GM21447 (cell line): ENCODE results near the gene RSAD1.
"Not testable (repeated sequence)": the region's sequence is repeated elsewhere in the genome, so short reads cannot be mapped to it uniquely, and the experiment has no call there.

Source experiments
- ATAC-seq: cut with Tn5 transposase; IDR thresholded peaks from one replicate; pipeline ENCODE4 v1.9.1; 2021; ENCODE audit not compliant: unreplicated experiment

The RSAD1 gene

DNA sequence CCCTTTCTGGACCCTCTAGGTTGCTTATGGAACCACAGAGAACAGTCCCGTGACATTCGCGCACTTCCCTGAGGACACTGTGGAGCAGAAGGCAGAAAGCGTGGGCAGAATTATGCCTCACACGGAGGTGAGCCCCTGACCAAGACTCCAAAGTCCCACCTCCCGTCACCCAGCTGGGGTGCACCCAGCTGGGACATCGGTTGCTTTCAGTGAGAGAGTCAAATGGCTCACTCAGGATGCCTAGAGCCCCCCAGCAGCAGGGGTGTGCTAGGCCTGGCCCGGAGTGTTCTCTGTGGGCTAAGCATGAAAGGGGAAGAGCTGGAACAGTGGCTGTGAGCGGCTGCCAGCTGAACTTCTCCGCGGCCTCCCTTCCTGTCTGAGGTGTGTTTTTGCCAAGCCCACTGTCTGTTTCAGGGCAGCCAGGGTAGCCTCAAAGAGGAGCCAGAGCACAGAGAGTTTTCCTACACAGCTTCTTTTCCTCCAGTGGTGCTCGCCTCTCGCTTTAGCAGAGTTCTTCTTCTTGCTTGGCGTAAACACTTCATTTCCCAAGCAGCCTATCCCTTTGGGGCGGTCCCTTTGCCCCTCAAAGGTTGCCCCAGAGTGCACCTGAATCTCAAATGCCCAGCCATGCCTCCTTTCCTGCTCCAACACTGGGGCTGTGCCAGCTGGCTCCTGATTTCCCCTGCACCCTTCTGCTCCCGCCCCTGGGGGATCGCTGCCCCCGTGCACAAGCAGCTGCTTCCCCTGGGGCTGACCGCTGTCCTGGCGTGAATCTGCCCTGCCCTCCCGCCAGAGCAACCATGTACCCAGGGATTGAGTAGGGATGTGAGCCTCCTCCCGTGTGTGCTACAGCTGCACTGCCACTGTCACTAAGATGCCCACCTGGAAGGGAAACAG lies 7.4 kb upstream of the RSAD1 start:
- no peak for ATAC-seq

DNA sequence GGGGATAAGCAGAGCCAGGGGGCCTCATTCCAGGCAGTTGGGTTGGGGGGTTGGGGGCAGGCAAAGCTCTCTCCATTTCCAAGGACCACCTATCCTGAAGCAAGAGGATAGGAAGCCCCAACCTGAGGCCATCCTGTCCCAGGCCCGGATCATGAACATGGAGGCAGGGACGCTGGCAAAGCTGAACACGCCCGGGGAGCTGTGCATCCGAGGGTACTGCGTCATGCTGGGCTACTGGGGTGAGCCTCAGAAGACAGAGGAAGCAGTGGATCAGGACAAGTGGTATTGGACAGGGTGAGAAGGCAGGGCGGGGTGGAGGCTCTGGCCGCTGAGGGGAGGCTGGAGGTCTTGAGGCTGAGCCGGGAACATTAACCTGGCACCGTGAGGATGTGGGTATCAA lies 6.4 kb upstream of the RSAD1 start:
- ATAC-seq: no peak

DNA sequence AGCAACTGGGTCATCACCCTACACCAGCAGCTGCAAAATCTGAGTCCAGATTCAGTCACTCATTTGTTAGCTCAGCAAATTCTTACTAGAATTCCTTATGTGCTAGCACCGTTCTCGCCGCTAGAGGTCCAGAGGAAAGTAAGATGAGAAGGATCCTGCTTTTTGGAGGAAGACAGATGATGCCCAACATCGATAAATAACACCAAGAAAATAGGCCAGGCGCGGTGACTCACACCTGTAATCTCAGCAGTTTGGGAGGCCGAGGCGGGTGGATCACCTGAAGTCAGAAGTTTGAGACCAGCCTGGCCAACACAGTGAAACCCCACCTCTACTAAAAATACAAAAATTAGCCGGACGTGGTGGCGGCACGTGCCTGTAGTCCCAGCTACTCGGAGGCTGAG lies 5.9 kb upstream of the RSAD1 start:
- ATAC-seq: not testable (repeated sequence)

DNA sequence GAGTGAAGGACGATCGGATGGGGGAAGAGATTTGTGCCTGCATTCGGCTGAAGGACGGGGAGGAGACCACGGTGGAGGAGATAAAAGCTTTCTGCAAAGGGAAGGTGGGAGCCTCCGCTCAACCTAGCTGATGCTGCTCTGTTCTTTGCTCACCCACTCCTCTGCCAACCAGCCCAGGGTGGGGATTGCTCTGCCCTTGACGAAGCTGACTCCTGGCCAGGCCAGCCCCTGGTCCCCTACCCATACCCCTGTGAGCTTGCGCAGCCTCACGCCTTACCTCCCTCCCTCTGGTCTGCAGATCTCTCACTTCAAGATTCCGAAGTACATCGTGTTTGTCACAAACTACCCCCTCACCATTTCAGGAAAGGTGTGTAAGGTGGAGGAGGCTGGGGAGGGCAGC lies 4.8 kb upstream of the RSAD1 start:
- no peak for ATAC-seq

DNA sequence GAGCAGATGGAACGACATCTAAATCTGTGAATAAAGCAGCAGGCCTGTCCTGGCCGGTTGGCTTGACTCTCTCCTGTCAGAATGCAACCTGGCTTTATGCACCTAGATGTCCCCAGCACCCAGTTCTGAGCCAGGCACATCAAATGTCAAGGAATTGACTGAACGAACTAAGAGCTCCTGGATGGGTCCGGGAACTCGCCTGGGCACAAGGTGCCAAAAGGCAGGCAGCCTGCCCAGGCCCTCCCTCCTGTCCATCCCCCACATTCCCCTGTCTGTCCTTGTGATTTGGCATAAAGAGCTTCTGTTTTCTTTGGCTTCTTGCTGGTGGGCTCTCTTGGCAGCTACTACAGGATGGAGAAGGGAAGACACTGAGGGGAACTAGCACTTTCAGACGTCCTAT lies 4.1 kb upstream of the RSAD1 start:
- no peak for ATAC-seq

DNA sequence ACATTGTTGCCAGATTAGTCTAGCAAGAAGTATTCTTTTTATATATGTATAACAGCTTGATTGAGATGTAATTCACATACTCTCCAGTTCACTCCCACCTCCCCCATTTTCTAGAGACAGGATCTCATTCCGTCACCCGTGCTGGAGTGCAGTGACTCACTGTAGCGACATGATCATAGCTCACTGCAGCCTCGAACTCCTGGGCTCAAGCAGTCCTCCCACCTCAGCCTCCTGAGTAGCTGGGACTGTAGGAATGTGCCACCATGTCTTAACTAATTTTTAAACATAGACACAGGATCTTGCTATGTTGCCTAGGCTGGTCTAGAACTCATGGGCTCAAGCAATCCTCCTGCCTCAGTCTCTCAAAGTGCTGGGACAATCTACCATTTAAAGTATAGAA lies 3.3 kb upstream of the RSAD1 start:
- no peak for ATAC-seq

DNA sequence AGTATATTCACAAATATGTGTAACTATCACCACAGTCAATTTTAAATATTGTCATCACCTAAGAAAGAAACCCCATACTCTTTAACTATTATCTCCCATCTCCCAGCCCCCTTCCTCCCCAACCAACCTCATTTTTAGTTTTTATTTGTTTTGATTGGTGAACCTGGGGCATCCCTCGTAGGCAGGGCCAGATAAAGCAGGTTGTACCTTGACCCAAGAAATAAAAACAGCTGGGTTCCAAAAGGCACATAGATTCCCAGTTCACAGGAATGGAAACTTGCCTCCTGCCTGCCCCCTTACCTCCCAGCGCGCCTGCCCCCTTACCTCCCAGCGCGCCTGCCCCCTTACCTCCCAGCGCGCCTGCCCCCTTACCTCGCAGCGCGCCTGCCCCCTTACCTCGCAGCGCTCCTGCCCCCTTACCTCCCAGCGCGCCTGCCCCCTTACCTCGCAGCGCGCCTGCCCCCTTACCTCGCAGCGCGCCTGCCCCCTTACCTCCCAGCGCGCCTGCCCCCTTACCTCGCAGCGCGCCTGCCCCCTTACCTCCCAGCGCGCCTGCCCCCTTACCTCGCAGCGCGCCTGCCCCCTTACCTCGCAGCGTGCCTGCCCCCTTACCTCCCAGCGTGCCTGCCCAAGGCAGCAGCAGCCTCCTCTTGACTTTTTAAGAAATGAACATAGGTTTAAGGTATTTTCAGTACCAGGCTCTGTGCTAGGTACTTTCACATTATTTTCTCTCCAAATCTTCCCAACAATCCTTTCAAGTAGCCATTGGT lies 2.7 kb upstream of the RSAD1 start:
- ATAC-seq: not testable (repeated sequence)

DNA sequence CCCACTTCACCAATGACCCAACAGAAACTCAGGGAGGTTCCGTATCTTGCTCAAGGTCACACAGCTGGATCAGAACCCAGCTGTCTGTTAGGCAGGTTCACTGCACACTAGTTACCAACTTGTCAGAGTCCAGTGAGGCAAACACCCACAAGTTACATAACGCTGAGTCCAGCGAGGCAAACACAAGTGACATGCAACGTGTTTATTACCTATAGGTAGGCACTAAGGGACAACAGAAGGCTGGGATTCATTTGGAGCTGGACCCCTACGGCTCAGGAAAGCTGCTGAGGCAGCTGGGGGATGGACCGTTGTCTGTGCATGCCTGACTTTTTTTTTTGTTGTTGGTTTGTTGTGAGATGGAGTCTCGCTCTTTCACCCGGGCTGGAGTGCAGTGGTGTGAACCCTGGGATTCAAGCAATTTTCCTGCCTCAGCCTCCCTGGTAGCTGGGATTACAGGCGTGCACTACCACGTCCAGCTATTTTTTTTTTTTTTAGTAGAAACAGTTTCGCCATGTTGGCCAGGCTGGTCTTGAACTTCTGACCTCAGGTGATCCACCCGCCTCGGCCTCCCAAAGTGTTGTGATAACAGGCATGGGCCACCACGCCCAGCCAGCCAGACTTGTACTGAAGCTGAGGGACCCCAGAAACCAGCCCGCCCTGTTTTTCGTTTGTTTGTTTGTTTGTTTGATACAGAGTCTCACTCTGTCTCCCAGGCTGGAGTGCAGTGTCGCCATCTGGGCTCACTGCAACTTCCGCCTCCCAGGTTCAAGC lies 1.9 kb upstream of the RSAD1 start:
- ATAC-seq: no peak

DNA sequence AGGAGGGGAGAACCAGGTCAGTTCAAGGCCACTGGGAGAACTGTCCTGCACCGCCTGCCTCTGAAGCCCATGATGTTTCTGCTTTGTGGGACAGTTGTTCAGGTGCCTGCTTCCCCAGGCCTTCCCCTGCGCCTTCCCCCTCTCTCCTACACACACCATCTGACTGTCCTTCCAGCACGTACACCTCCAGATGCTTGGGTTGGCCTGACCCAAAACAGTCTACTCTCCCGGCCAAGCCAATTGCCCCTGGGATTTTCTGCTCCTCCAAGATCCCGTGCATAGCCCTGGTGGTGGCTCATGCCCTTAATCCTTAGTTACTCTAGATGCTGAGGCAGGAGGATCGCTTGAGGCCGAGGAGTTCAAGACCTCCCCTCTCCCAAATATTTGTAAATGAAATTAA lies 684 bp upstream of the RSAD1 start:
- no peak for ATAC-seq

DNA sequence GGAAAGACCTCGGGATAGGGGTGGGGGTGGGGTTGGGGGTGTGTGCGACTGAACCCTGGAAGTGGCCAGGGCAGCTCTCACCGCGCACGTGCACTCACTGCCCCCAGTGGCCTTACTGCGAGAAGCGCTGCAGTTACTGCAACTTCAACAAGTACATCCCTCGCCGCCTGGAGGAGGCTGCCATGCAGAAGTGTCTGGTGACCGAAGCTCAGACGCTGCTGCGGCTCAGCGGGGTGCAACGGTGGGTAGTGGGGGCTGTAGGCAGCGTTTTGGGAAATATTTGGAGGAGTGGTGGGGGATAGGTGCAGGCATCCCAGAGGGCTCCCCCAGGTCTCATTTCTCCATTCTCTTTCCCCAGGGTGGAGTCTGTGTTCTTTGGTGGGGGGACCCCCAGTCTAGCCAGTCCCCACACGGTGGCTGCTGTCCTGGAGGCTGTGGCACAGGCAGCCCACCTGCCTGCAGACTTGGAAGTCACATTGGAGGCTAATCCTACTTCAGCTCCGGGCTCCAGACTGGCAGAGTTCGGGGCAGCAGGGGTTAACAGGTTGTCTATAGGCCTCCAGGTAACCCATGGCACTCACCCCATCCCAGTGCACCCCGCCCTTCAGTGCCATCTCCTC lies 972 bp downstream of the RSAD1 start:
- ATAC-seq: peak; percentile 40

DNA sequence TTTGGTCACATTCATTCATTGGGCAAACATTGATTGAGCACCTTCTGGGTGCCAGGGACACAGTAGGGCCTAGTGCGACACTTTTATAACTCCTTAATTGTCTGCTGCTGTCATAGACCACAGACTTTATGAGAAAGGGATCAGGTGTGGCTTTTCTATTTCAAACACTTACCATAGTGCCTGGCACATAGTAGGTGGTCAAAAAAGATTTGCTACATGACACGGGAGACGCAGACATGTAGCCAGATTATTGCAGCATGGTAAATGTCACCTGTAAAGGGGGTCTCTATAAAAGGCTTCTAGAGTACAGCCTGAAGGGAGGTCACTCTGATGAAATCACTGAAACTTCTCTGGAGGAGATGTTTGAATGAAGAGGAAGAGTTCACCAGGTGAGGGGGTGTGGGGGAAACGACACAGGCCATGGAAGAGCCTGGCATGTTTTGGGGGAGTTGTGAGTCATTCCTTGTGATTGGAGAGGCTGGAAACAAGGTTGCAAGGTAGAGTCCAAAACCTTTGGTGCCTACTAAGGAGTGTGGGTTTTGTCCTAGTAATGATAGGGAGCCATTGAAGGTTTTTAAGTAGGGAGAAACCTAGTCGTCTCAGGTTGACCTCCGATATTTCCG lies 1.6 kb downstream of the RSAD1 start:
- ATAC-seq: no peak

DNA sequence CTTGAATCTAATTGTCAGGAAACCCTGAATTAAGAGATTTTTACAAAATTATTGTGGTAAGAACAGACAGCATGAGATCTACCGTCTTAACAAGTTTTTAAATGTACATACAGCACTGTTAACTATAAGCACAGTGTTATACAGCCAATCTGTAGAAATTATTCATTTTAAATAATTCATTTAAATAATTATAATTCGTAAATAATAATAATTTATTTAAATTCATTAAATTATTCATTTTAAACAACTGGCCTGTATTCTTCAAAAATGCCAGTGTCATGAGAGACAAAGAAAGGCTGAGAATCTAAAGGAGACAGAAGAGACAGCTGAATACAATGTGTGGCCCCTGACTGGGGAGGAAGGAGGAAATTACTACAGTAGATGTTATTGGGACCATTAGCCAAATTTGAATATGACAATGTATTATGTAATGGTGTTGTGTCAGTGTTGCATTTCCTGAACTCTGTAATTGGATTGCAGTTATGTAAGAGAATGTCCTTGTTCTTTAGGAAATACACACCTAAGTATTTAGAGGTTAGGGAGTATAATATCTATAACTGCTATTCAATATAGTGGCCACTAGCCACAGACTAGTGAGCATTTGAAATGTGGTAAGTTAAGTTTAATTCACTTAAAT lies 2.3 kb downstream of the RSAD1 start:
- no peak for ATAC-seq

DNA sequence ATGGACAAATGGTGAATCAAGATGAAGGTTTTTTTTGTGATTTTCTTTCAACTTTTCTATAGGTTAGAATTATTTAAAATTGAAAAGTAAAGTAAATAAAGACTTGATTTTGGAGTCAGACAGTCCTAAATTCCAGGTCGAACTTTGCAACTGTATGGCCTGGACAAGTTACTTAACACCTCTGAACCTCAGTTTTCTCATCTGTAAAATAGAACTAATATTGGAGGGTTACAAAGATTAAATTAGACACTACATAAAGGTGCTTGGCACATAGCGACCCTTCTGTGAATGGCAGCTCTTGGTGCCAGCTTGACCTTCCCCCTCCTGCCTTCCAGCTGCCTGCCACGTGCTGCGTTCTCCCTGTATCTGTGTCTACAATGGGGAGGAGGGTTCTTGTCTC lies 3.0 kb downstream of the RSAD1 start:
- no peak for ATAC-seq

DNA sequence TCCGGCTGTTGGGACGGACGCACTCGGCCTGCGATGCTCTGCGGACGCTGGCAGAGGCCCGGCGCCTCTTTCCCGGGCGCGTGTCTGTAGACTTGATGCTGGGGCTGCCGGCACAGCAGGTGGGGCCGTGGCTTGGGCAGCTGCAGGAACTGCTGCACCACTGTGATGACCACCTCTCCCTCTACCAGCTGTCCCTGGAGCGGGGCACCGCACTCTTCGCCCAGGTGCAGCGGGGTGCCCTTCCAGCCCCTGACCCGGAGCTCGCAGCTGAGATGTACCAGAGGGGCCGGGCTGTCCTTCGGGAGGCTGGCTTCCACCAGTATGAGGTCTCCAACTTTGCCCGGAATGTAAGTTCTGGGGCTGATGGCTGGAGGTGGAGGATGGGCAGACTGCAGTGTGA lies 3.5 kb downstream of the RSAD1 start:
- ATAC-seq: no peak

DNA sequence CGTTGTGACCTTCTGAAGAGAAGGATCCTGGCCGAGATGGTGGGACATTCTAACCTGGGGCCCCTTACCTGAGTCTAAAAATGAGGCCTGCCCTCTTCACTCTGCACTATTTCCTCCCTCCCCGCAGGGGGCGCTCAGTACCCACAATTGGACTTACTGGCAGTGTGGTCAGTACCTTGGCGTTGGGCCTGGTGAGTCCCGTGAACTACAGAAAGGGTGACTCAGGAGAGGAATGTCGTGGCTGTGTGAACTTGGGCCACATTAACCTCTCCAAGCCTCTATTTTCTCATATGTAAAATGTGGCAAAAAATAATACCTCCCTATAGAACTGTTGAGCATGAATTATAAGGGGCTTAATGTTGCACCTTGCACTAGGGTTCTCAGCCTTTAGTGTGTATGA lies 3.9 kb downstream of the RSAD1 start:
- no peak for ATAC-seq

DNA sequence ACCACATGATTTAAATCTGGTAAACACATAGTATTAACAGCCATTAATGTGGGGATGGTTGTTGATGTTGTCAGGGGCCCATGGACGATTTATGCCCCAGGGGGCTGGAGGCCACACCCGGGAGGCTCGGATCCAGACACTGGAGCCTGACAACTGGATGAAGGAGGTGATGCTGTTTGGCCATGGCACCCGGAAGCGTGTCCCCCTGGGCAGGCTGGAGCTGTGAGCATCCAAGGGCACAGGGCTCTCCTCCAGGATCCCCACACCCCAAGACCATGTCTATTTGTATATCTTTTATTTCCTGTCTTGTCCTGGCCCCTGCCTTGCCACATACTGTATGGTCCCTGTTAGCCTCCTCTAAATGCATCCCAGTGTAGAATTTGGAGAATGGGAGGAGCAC lies 4.6 kb downstream of the RSAD1 start:
- ATAC-seq: no peak

DNA sequence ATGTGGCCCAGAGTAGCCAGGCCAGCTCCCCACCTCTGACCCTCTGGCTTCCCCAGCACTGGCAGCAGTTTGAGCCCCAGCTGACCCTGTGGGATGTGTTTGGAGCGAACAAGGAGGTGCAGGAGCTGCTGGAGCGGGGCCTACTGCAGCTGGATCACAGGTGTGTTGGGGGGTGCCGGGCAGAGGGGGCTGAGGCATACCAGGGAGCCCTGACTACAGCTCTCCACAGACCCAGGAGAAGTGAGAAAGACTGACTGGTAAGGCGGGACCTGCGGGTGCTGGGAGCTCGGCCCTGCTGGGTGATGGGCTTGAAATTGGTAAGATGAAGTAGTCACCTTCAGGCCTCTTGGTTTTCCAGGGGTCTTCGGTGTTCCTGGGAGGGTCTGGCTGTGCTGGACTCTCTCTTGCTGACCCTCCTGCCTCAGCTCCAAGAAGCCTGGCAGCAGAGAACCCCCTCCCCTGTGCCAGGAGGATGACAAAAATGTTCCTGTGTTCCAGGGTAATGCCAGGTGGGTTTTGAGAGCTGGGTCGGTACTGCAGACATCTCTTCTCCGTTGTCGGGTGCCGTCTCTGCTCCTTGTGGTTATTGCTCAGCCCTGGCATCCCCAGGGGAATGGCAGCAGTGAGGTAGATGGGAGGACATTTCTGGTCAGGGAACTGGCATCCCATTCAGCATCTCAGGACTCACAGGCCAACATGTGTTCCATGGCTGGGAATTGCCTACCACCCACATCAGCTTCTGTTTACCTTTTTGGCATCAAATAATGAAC lies 5.9 kb downstream of the RSAD1 start:
- no peak for ATAC-seq

DNA sequence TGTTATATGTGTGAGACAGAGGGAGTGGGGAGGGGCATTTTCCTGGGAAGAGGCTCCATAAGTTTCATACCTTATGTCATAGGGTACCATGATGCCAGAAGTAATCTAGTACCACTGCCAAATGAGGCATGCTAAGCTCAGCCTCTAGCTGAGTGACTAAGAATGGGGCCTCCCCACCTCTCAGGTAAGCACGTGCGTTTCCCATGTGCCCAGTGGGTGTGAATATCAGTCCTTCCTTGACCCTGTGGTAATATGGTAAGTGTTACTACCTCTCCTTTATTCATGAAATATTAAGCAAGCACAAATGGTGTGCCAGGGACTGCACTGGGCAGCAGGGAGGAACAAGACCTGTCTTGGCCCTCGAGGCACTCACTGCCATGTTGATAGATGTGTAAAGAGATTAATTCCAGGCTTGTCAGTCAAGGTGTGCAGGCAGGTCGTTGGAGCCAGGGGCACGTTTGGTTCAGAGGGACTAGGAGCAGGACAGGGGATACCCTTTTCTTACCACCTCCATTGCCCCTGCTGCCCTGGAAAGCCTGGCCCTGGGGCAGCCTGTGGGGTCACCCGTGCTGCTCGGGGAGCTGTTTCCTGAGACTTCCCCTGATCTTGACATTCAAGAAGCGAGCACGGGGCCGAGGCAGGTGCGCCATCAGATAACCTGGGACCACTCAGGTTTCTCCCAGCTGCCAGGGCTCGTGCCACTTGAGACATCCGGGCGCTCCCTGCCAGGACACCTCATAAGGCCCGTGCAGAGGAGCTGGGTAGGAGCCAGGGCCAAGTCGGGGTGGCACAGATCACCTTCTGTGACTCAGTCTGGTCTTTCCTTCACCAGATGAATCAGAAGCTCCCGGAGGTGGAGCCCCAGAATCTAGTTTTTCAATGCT lies 8.8 kb downstream of the RSAD1 start:
- ATAC-seq: no peak

DNA sequence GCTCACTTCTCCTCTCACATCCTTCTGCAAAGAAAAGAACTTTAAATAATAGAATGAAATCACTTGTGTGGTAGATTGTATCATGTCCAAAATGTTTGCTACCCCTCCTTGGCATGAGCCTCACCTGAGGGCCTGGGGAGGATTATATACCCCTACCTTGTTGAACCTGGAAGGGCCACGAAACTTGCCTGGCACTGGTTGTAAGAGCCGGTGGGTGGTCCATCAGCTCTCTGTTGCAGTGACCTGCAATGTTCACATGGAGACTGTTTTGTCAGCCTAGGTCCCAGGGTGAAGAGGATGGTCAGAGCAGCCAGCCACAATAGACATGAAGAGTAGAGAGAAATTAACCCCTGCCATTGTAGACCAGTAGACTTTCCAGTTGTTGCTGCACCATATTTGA lies 10.2 kb downstream of the RSAD1 start:
- no peak for ATAC-seq
